SJSA1 (cell line): Measurements from ENCODE around the gene SPAG6. TPM values are rescaled to one million over a fixed set of nuclear protein-coding genes. Genes with fewer than 3 reads are reported as not detected.

Experiments used
- DNase-seq, 2 experiments: peaks; one replicate each; pipeline ENCODE4 v3.0.0-alpha.2; 2015 to 2020; ENCODE audit warnings: low spot score in 2 of 2, low read depth in 1 of 2
- H3K27ac ChIP-seq: fragments of 250-450 bp; sonication (Bioruptor Pico); 2 replicates; pipeline ENCODE4 v1.5.1; 2020; ENCODE audit warnings: mild to moderate bottlenecking, moderate library complexity
- H3K27me3 ChIP-seq: fragments of 250-450 bp; sonication (Bioruptor Pico); replicated peaks from 2 replicates; pipeline ENCODE4 v1.5.1; 2020; ENCODE audit warnings: mild to moderate bottlenecking, moderate library complexity
- H3K36me3 ChIP-seq: fragments of 250-450 bp; sonication (Bioruptor Pico); 2 replicates; pipeline ENCODE4 v1.5.1; 2020; ENCODE audit warnings: mild to moderate bottlenecking
- H3K4me1 ChIP-seq: fragments of 250-450 bp; sonication (Bioruptor Pico); replicated peaks from 2 replicates; pipeline ENCODE4 v1.6.1; 2021; ENCODE audit warnings: mild to moderate bottlenecking
- H3K4me3 ChIP-seq: fragments of 250-450 bp; sonication (Bioruptor Pico); 2 replicates; pipeline ENCODE4 v1.5.1; 2020; ENCODE audit warnings: mild to moderate bottlenecking
- H3K9me3 ChIP-seq: fragments of 250-450 bp; sonication (Bioruptor Pico); replicated peaks from 2 replicates; pipeline ENCODE4 v1.5.1; 2020; ENCODE audit warnings: mild to moderate bottlenecking
- total RNA-seq: library from RNA; depleted of rRNA; stranded (reverse); fragments of >200 nt; shearing (Covaris generic); gene quantifications from 2 replicates; pipeline ENCODE4 v1.2.3, GENCODE V29; 2014

SPAG6 gene
- total RNA-seq, 1 experiment from 2014 or later = not detected

DNA sequence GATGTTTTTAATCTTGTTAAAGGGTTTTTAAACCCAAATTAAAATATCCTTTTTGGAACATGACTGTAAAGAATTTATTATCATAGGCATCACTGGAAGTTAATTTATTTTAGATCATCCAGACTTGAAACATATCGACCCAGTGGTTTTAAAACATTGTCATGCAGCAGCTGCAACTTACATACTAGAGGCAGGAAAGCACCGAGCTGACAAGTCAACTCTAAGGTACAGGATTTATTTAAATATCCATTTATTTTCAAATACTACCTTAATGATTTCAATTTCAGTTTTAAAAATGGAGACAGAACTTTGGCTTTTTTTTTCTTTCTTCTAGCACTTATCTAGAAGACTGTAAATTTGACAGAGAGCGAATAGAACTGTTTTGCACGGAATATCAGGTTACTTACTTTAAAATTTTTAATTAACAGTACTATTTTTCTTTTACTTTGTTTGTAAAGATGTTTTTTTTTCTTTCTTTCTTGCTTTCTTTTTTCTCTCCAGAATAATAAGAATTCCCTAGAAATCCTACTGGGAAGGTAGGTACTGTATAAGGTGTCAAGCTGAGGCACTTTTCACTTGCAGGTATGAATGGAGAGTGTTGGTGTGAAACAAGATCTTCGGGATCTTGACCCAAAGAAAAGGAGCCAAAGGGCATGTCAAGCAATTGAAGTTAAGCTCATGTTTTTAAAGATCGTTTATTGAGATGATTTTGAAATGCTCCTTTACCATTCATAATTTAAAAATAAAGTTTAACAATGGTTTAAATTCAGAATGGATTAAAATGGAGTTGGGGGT is 27.3 kb upstream of the SPAG6 start:
- no peak overlapping the region for H3K4me3 ChIP-seq
- peaks cover 17% of the 10 kb centered on the region for H3K4me1 ChIP-seq
- peaks cover 14% of the 10 kb centered on the region for H3K27me3 ChIP-seq
- peaks cover 3% of the 10 kb centered on the region; the same call in 1 of the 2 replicates for H3K36me3 ChIP-seq
- DNase-seq = no peak
- H3K27ac ChIP-seq = no peak overlapping the region
- no peaks in the 10 kb centered on the region for H3K9me3 ChIP-seq

DNA sequence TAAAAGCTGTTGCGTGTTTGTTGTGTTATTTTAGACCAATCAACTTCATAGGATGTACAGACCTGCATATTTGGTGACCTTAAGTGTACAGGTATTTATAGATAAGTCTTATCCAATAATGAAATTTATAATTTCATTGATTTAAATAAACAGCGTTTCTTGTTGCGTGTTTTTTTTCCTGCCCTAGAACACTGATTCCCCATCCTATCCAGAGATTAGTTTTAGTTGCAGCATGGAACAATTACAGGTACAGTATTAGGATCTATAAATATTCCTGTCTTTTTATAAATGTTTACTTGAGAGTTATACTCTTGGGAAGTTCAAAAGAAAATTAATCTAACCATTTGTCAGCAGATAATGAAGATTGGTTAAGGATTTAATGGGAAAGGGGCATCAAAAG is 26.5 kb upstream of the SPAG6 start:
- DNase-seq = no peak
- peaks cover 3% of the 10 kb centered on the region; the same call in 1 of the 2 replicates for H3K36me3 ChIP-seq
- H3K4me1 ChIP-seq = peaks cover 17% of the 10 kb centered on the region
- H3K27me3 ChIP-seq = peaks cover 22% of the 10 kb centered on the region
- no peak overlapping the region for H3K4me3 ChIP-seq
- H3K27ac ChIP-seq = no peak overlapping the region
- H3K9me3 ChIP-seq = no peaks in the 10 kb centered on the region

GRCh38 chr10:22319547-22319979 is 25.7 kb upstream of the SPAG6 start:
- H3K27me3 ChIP-seq = peaks cover 30% of the 10 kb centered on the region
- H3K36me3 ChIP-seq = peaks cover 3% of the 10 kb centered on the region; the same call in 1 of the 2 replicates
- no peak overlapping the region for H3K4me3 ChIP-seq
- DNase-seq = no peak
- no peaks in the 10 kb centered on the region for H3K9me3 ChIP-seq
- peaks cover 17% of the 10 kb centered on the region for H3K4me1 ChIP-seq
- no peak overlapping the region for H3K27ac ChIP-seq

GRCh38 chr10:22319980-22320558 is 25.2 kb upstream of the SPAG6 start:
- Histone ChIP-seq H3K4me1 (peaks cover 21% of the 10 kb centered on the region), H3K27ac (no peak overlapping the region), H3K9me3 (no peaks in the 10 kb centered on the region), H3K36me3 (peaks cover 3% of the 10 kb centered on the region; the same call in 1 of the 2 replicates), H3K4me3 (peak overlapping the region; percentile 93), H3K27me3 (peaks cover 35% of the 10 kb centered on the region)
- no peak for DNase-seq

- DNase-seq = peak in 1 of 2 experiments; percentile 73
- Histone ChIP-seq H3K4me3 (peak within 1 kb of the TSS; percentile 93), H3K27ac (no peak within 1 kb of the TSS; the same call in 1 of the 2 replicates)
Observed at GRCh38 chr10:22320591-22321155, 24.6 kb upstream of the SPAG6 start, which contains the start of gene BMI1. TSS of gene BMI1 (plus strand) at chr10:22321099. CDS start at chr10:22326450, 5,351 bp downstream.

DNA sequence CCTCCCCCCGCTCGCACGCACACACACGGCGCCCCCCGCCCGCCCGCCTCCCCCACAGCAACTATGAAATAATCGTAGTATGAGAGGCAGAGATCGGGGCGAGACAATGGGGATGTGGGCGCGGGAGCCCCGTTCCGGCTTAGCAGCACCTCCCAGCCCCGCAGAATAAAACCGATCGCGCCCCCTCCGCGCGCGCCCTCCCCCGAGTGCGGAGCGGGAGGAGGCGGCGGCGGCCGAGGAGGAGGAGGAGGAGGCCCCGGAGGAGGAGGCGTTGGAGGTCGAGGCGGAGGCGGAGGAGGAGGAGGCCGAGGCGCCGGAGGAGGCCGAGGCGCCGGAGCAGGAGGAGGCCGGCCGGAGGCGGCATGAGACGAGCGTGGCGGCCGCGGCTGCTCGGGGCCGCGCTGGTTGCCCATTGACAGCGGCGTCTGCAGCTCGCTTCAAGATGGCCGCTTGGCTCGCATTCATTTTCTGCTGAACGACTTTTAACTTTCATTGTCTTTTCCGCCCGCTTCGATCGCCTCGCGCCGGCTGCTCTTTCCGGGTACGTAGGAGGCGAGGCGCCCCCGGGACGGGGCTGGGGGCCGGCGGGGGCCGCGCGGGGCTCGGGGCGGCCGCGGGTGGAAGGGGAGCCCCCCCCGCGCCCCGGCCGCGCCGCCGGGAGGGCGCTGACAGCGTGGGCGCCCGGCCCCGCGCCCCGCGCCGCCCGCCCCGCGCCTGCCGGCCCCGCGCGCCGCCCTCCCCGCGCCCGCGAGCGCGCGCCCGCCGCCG is 24.0 kb upstream of the SPAG6 start:
- Histone ChIP-seq H3K27ac (no peak overlapping the region; the same call in 1 of the 2 replicates), H3K4me3 (peak overlapping the region; percentile 93), H3K36me3 (peaks cover 4% of the 10 kb centered on the region), H3K4me1 (peaks cover 23% of the 10 kb centered on the region), H3K9me3 (no peaks in the 10 kb centered on the region), H3K27me3 (peaks cover 36% of the 10 kb centered on the region)
- DNase-seq = peak; percentile 65 to 81

More at GRCh38 chr10:22320591-22321155, 24.6 kb upstream of the SPAG6 start, which contains the start of gene BMI1:
- H3K4me1 ChIP-seq = peaks cover 19% of the 10 kb centered on the region
- H3K27me3 ChIP-seq = peaks cover 36% of the 10 kb centered on the region
- H3K9me3 ChIP-seq = no peaks in the 10 kb centered on the region
- peaks cover 3% of the 10 kb centered on the region; the same call in 1 of the 2 replicates for H3K36me3 ChIP-seq

DNA sequence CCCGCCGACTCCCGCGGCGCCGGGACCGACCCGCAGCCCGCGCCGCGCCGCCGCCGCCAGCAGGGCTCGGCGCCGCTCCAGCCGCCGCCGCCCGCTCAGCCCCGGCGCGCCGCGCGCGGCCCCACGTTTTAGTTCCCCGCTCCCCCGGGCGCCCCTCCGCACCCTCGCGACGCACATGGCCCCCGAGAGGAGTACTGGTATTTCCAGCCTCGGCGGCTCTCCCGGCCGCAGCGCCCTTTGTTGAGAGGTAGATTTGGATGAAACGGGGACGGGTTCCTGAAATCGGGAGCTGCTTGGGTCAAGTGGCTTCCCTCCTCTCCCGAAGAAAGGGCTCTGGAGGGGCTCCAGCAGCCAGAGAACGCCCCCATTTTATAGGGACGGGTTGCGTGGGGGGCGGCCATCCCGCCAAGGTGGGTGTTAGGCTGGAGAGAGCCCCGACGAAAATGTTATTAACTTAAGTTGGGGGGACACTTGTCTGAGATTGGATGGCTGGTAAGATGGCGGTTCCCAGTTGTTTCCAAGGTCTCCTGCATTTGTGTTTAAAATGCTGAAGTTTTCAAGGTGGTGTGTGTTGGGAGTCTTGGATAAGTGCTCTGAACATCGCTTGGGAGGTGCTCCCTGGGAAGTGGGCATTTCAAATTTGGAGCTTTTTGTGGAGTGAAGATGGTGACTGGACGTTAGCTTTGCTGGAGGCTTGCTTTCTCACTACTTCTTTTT is 23.2 kb upstream of the SPAG6 start:
- Histone ChIP-seq H3K4me3 (peak overlapping the region; percentile 45), H3K27me3 (peaks cover 36% of the 10 kb centered on the region), H3K4me1 (peaks cover 27% of the 10 kb centered on the region), H3K9me3 (no peaks in the 10 kb centered on the region), H3K36me3 (peaks cover 11% of the 10 kb centered on the region), H3K27ac (no peak overlapping the region)
- DNase-seq = peak in 1 of 2 experiments; percentile 53

GRCh38 chr10:22322641-22323160 is 22.6 kb upstream of the SPAG6 start:
- peaks cover 36% of the 10 kb centered on the region for H3K27me3 ChIP-seq
- no peak for DNase-seq

DNA sequence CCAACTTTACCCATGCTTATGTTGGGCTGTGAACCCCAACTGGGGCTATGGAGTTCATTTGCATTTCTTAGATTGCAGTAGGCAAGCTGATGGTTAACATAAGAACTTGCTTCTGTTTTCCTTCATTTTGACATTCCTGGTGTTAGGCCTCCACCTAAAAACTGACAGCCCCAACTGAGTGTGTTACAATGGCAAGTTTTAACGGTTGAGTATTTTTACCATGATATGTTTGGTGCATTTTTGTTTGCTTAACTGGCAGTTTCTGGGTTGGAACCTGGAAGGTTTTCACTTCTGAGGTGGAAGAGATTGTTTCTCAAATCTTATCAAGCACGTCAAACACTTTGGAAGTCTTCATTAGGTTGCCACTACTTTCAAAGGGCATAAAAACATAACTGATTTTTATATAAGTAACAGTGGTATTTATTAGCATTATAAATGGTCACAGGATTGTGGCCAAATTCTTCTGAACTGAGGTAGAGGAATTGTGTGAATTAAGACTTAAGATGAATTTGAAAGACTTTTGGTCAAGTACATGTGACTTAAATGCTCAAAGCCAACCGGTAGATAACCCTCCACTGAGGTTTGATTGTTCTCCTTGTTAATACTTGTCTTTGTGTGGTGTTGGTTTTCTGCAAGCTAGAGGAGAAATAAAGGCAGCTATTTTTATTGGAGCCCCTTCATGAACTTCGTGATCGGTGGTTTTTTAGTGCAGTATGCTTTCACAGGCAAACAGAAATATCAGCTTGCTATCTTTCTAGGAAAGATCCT is 21.6 kb upstream of the SPAG6 start:
- peaks cover 14% of the 10 kb centered on the region for H3K36me3 ChIP-seq
- no peak for DNase-seq
- no peaks in the 10 kb centered on the region for H3K9me3 ChIP-seq
- no peak overlapping the region for H3K4me3 ChIP-seq
- no peak overlapping the region for H3K27ac ChIP-seq
- peaks cover 36% of the 10 kb centered on the region for H3K27me3 ChIP-seq
- peaks cover 27% of the 10 kb centered on the region for H3K4me1 ChIP-seq

More at GRCh38 chr10:22322641-22323160, 22.6 kb upstream of the SPAG6 start:
- H3K4me1 ChIP-seq = peaks cover 27% of the 10 kb centered on the region
- H3K4me3 ChIP-seq = peak overlapping the region; percentile 45
- no peaks in the 10 kb centered on the region for H3K9me3 ChIP-seq
- H3K36me3 ChIP-seq = peaks cover 14% of the 10 kb centered on the region
- no peak overlapping the region for H3K27ac ChIP-seq

GRCh38 chr10:22324413-22324812 is 20.9 kb upstream of the SPAG6 start:
- Histone ChIP-seq H3K9me3 (no peaks in the 10 kb centered on the region), H3K4me1 (peaks cover 27% of the 10 kb centered on the region), H3K36me3 (peaks cover 18% of the 10 kb centered on the region), H3K27me3 (peaks cover 36% of the 10 kb centered on the region), H3K27ac (no peak overlapping the region), H3K4me3 (no peak overlapping the region)
- DNase-seq = no peak

GRCh38 chr10:22324893-22325271 is 20.4 kb upstream of the SPAG6 start:
- Histone ChIP-seq H3K36me3 (peaks cover 23% of the 10 kb centered on the region), H3K27me3 (peaks cover 36% of the 10 kb centered on the region), H3K4me1 (peaks cover 24% of the 10 kb centered on the region), H3K9me3 (no peaks in the 10 kb centered on the region), H3K4me3 (peak overlapping the region; percentile 54), H3K27ac (no peak overlapping the region)
- DNase-seq = no peak
